ENCODE data around the gene OR9Q1. TPM values are rescaled to one million over a fixed set of nuclear protein-coding genes. Genes with fewer than 3 reads are reported as not detected.

OR9Q1 gene
- polyA plus RNA-seq, 1 donor from 2014 or later = not detected

DNA sequence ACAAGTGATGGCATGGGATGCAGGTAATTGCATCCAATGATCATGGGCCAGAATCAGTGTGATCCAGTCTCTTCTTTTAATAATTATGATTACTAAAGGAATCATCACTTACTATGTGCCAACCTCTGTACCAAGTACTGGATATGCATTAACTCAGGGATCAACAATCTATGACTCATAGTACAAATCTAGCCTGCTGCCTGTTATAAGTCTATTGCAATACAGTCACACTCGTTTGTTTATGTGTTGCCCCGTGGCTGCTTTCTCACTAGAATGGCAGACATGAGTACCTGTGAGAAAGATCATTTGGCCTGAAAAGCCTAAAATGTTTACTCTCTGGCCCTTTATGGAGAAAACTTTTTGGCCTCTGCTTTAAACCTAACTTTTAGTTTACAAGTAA, 52.1 kb downstream of the OR9Q1 start:
- Histone ChIP-seq H3K9ac (ENCODE audit: low read length) (no peak overlapping the region), H3K4me3 (ENCODE audit: low read length) (no peak overlapping the region), H3K9me3 (ENCODE audit: low read length) (no peaks in the 10 kb centered on the region), H3F3A (ENCODE audit: insufficient read depth, low read length, poor library complexity, severe bottlenecking) (no peaks in the 10 kb centered on the region), H3K36me3 (ENCODE audit: insufficient read depth, low read length) (no peaks in the 10 kb centered on the region), H3K79me2 (replicated peaks; ENCODE audit: insufficient read depth, low read length) (no peaks in the 10 kb centered on the region), H2AFZ (ENCODE audit: low read depth, low read length) (no peak overlapping the region), H3K27ac (ENCODE audit: low read length) (no peak overlapping the region), H3K27me3 (ENCODE audit: insufficient read depth, low read depth, low read length) (no peaks in the 10 kb centered on the region), H4K20me1 (ENCODE audit: insufficient read depth) (no peaks in the 10 kb centered on the region), H3K4me2 (ENCODE audit: low read length) (no peak overlapping the region), H3K9me2 (ENCODE audit: insufficient read depth, low read length) (no peaks in the 10 kb centered on the region)
- no peak for TF ChIP-seq EP300 (conservative IDR thresholded peaks at IDR 0.05; ENCODE audit: poor library complexity, severe bottlenecking)
- TF ChIP-seq POLR2AphosphoS5 (IDR thresholded peaks at IDR 0.05) = no peak
- TF ChIP-seq TAF1 (IDR thresholded peaks at IDR 0.05; ENCODE audit: low read depth) = no peak
- TF ChIP-seq MXI1 (conservative IDR thresholded peaks at IDR 0.05; ENCODE audit: poor library complexity, severe bottlenecking) = no peak
- TF ChIP-seq, protein P1, sequence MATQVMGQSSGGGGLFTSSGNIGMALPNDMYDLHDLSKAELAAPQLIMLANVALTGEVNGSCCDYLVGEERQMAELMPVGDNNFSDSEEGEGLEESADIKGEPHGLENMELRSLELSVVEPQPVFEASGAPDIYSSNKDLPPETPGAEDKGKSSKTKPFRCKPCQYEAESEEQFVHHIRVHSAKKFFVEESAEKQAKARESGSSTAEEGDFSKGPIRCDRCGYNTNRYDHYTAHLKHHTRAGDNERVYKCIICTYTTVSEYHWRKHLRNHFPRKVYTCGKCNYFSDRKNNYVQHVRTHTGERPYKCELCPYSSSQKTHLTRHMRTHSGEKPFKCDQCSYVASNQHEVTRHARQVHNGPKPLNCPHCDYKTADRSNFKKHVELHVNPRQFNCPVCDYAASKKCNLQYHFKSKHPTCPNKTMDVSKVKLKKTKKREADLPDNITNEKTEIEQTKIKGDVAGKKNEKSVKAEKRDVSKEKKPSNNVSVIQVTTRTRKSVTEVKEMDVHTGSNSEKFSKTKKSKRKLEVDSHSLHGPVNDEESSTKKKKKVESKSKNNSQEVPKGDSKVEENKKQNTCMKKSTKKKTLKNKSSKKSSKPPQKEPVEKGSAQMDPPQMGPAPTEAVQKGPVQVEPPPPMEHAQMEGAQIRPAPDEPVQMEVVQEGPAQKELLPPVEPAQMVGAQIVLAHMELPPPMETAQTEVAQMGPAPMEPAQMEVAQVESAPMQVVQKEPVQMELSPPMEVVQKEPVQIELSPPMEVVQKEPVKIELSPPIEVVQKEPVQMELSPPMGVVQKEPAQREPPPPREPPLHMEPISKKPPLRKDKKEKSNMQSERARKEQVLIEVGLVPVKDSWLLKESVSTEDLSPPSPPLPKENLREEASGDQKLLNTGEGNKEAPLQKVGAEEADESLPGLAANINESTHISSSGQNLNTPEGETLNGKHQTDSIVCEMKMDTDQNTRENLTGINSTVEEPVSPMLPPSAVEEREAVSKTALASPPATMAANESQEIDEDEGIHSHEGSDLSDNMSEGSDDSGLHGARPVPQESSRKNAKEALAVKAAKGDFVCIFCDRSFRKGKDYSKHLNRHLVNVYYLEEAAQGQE (IDR thresholded peaks at IDR 0.05; ENCODE audit: borderline replicate concordance) = no peak
- no peak for TF ChIP-seq RAD21 (conservative IDR thresholded peaks at IDR 0.05)
- no peak for TF ChIP-seq EZH2 (IDR thresholded peaks at IDR 0.05; ENCODE audit: borderline replicate concordance, insufficient read depth, low read length, poor library complexity, severe bottlenecking)
- TF ChIP-seq SMC3 (conservative IDR thresholded peaks at IDR 0.05; ENCODE audit: poor library complexity) = no peak
- TF ChIP-seq, protein P2, sequence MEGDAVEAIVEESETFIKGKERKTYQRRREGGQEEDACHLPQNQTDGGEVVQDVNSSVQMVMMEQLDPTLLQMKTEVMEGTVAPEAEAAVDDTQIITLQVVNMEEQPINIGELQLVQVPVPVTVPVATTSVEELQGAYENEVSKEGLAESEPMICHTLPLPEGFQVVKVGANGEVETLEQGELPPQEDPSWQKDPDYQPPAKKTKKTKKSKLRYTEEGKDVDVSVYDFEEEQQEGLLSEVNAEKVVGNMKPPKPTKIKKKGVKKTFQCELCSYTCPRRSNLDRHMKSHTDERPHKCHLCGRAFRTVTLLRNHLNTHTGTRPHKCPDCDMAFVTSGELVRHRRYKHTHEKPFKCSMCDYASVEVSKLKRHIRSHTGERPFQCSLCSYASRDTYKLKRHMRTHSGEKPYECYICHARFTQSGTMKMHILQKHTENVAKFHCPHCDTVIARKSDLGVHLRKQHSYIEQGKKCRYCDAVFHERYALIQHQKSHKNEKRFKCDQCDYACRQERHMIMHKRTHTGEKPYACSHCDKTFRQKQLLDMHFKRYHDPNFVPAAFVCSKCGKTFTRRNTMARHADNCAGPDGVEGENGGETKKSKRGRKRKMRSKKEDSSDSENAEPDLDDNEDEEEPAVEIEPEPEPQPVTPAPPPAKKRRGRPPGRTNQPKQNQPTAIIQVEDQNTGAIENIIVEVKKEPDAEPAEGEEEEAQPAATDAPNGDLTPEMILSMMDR (IDR thresholded peaks at IDR 0.05; ENCODE audit: poor library complexity, severe bottlenecking) = no peak

DNA sequence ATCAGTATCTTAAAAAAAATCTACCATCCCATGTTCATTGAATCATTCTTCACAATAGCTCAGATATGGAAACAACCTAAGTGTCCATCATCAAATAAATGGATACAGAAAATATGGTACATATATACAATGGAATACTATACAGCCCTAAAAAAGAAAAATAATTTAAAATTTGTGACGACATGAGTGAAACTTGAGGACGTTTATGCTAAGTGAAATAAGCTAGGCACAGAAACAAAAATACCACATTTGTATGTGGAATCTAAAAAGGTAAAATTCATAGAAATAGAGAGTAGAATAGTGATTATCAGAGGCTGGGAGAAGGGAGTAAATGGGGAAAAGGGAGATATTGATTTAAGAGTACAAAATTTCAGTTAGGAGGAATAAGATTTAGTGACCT, 62.8 kb downstream of the OR9Q1 start:
- Histone ChIP-seq H4K20me1 (ENCODE audit: insufficient read depth) (no peaks in the 10 kb centered on the region), H3K9ac (ENCODE audit: low read length) (no peak overlapping the region), H3K79me2 (replicated peaks; ENCODE audit: insufficient read depth, low read length) (no peaks in the 10 kb centered on the region), H3K27ac (ENCODE audit: low read length) (no peak overlapping the region), H3K4me2 (ENCODE audit: low read length) (no peak overlapping the region), H3F3A (ENCODE audit: insufficient read depth, low read length, poor library complexity, severe bottlenecking) (no peaks in the 10 kb centered on the region), H3K27me3 (ENCODE audit: insufficient read depth, low read depth, low read length) (no peaks in the 10 kb centered on the region), H3K9me3 (ENCODE audit: low read length) (no peaks in the 10 kb centered on the region), H2AFZ (ENCODE audit: low read depth, low read length) (no peak overlapping the region), H3K36me3 (ENCODE audit: insufficient read depth, low read length) (no peaks in the 10 kb centered on the region), H3K4me3 (ENCODE audit: low read length) (no peak overlapping the region), H3K9me2 (ENCODE audit: insufficient read depth, low read length) (no peaks in the 10 kb centered on the region)
- TF ChIP-seq, protein P1 (IDR thresholded peaks at IDR 0.05; ENCODE audit: borderline replicate concordance) = no peak
- TF ChIP-seq, protein P2 (IDR thresholded peaks at IDR 0.05; ENCODE audit: poor library complexity, severe bottlenecking) = no peak
- TF ChIP-seq MXI1 (conservative IDR thresholded peaks at IDR 0.05; ENCODE audit: poor library complexity, severe bottlenecking) (no peak), POLR2AphosphoS5 (IDR thresholded peaks at IDR 0.05) (no peak), EZH2 (IDR thresholded peaks at IDR 0.05; ENCODE audit: borderline replicate concordance, insufficient read depth, low read length, poor library complexity, severe bottlenecking) (no peak), RAD21 (conservative IDR thresholded peaks at IDR 0.05) (no peak), TAF1 (IDR thresholded peaks at IDR 0.05; ENCODE audit: low read depth) (no peak), SMC3 (conservative IDR thresholded peaks at IDR 0.05; ENCODE audit: poor library complexity) (no peak), EP300 (conservative IDR thresholded peaks at IDR 0.05; ENCODE audit: poor library complexity, severe bottlenecking) (no peak)

All from neural cell (in vitro differentiated cells).